ENCODE data around the gene PIN1. TPM values are rescaled to one million over a fixed set of nuclear protein-coding genes. Genes with fewer than 3 reads are reported as not detected.
A peak's percentile ranks its signal among the peaks of the same experiment; 100 is the strongest.

The PIN1 gene
- polyA plus RNA-seq, 1 donor from 2014 or later = 268 TPM

DNA sequence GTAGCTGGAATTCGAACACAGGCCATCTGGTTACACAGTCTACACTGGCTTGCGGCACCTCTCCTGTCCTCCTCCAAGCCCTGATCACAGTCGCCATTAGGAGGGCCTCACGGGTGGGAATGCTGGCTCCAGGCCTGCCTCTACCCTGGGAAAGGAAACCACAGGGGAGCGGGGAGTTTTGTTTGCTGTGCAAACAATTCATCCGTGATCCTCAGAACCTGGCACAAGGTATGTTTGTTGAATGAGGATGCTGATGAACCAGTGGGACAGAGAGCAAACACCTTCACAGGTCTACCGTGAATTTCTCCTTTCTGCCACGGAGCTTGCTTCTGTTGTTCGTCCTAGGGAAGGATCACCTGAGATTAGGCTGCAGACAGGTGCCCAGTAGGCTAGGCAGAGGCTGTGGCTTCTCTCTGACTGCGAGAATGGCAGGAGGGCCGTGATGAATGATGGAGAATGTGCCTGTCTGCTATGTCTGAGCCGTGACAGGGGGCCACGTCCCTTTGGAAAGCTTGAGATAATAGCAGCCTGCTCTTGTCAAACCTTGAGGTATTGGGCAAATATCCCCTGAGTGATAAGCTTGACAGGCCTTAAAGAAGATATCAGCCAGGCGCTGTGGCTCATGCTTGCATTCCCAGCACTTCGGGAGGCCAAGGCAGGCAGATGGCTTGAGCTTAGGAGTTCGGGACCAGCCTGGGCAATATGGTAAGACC, 36.7 kb downstream of the PIN1 start:
- TF ChIP-seq POLR2AphosphoS5 (IDR thresholded peaks at IDR 0.05) (peak; percentile 68), EP300 (conservative IDR thresholded peaks at IDR 0.05; ENCODE audit: poor library complexity, severe bottlenecking) (peak; percentile 86), TAF1 (IDR thresholded peaks at IDR 0.05; ENCODE audit: low read depth) (no peak)
- Histone ChIP-seq H3K9ac (ENCODE audit: low read length) (peak overlapping the region; percentile 11), H3K27ac (ENCODE audit: low read length) (peak overlapping the region; percentile 55)

GRCh38 chr19:9872618-9873242, 37.6 kb downstream of the PIN1 start:
- Histone ChIP-seq H3K79me2 (replicated peaks; ENCODE audit: insufficient read depth, low read length) (no peaks in the 10 kb centered on the region), H3K4me2 (ENCODE audit: low read length) (no peak overlapping the region), H3K27ac (ENCODE audit: low read length) (peak overlapping the region; percentile 55), H2AFZ (ENCODE audit: low read depth, low read length) (no peak overlapping the region), H3K27me3 (ENCODE audit: insufficient read depth, low read depth, low read length) (no peaks in the 10 kb centered on the region), H3K9ac (ENCODE audit: low read length) (no peak overlapping the region), H3F3A (ENCODE audit: insufficient read depth, low read length, poor library complexity, severe bottlenecking) (no peaks in the 10 kb centered on the region), H3K9me3 (ENCODE audit: low read length) (no peaks in the 10 kb centered on the region), H3K36me3 (ENCODE audit: insufficient read depth, low read length) (no peaks in the 10 kb centered on the region), H3K9me2 (ENCODE audit: insufficient read depth, low read length) (no peaks in the 10 kb centered on the region), H4K20me1 (ENCODE audit: insufficient read depth) (no peaks in the 10 kb centered on the region), H3K4me3 (ENCODE audit: low read length) (no peak overlapping the region)
- TF ChIP-seq EP300 (conservative IDR thresholded peaks at IDR 0.05; ENCODE audit: poor library complexity, severe bottlenecking) (no peak), MXI1 (conservative IDR thresholded peaks at IDR 0.05; ENCODE audit: poor library complexity, severe bottlenecking) (no peak), REST (IDR thresholded peaks at IDR 0.05; ENCODE audit: borderline replicate concordance) (no peak), RAD21 (conservative IDR thresholded peaks at IDR 0.05) (no peak), POLR2AphosphoS5 (IDR thresholded peaks at IDR 0.05) (no peak), EZH2 (IDR thresholded peaks at IDR 0.05; ENCODE audit: borderline replicate concordance, insufficient read depth, low read length, poor library complexity, severe bottlenecking) (no peak), TAF1 (IDR thresholded peaks at IDR 0.05; ENCODE audit: low read depth) (no peak), SMC3 (conservative IDR thresholded peaks at IDR 0.05; ENCODE audit: poor library complexity) (no peak), CTCF (IDR thresholded peaks at IDR 0.05; ENCODE audit: poor library complexity, severe bottlenecking) (no peak)

More for the DNA sequence above, 36.7 kb downstream of the PIN1 start:
- H4K20me1 ChIP-seq (ENCODE audit: insufficient read depth) = no peaks in the 10 kb centered on the region
- no peaks in the 10 kb centered on the region for H3K79me2 ChIP-seq (replicated peaks; ENCODE audit: insufficient read depth, low read length)
- H3F3A ChIP-seq (ENCODE audit: insufficient read depth, low read length, poor library complexity, severe bottlenecking) = no peaks in the 10 kb centered on the region
- H3K36me3 ChIP-seq (ENCODE audit: insufficient read depth, low read length) = no peaks in the 10 kb centered on the region
- no peak overlapping the region for H3K4me3 ChIP-seq (ENCODE audit: low read length)
- no peaks in the 10 kb centered on the region for H3K27me3 ChIP-seq (ENCODE audit: insufficient read depth, low read depth, low read length)
- no peaks in the 10 kb centered on the region for H3K9me3 ChIP-seq (ENCODE audit: low read length)
- no peak overlapping the region for H2AFZ ChIP-seq (ENCODE audit: low read depth, low read length)
- no peaks in the 10 kb centered on the region for H3K9me2 ChIP-seq (ENCODE audit: insufficient read depth, low read length)
- H3K4me2 ChIP-seq (ENCODE audit: low read length) = no peak overlapping the region
